ENCODE results near the gene RGCC.

DNA sequence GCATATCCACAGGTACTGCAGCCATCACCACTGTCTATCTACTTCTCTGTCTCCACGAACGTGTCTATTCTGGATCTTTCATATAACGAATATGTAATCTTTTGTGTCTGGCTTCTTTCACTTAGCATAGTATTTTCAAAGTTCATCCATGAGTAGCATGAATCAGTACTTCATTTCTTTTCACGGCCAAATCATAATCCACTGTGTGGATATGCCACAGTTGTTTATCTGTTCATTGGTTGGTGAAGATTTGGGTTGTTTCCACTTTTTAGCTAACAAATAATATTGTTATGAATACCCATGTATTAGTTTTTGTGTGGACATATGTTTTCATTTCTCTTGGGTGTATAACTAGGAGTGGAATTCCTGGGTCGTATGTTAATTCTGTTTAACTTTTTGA lies 14.4 kb downstream of the RGCC start:
- TF ChIP-seq CTCF (IDR thresholded peaks at IDR 0.05) (no peak), POLR2A (IDR thresholded peaks at IDR 0.05) (no peak)

Data from lower leg skin (tissue), 3 donors.